ENCODE data around the gene FNDC8. TPM values are rescaled to one million over a fixed set of nuclear protein-coding genes. Genes with fewer than 3 reads are reported as not detected.
"Not testable (repeated sequence)": the region's sequence is repeated elsewhere in the genome, so short reads cannot be mapped to it uniquely, and the experiment has no call there.

The FNDC8 gene
- total RNA-seq, 1 experiment from 2014 or later: not detected

- DNase-seq: no peak
- no peaks in the 10 kb centered on the region for H4K20me1 ChIP-seq (ENCODE audit: insufficient read depth)
- H3F3A ChIP-seq (ENCODE audit: insufficient read depth, low read depth): no peaks in the 10 kb centered on the region
- H3K27me3 ChIP-seq (ENCODE audit: insufficient read depth, low read depth): 0 out of 2 replicates have a peak, but pooled peaks cover 7% of the 10 kb centered on the region
- H3K9me3 ChIP-seq (ENCODE audit: insufficient read depth, low read depth): no peaks in the 10 kb centered on the region
- H3K4me3 ChIP-seq: no peak overlapping the region
- no TSS peak for BruUV-seq (replicated peaks)
- ChIA-PET POLR2A (ENCODE audit: unreplicated experiment) (no interaction called here), CTCF (no interaction called here)
- TF ChIP-seq CTCF (conservative IDR thresholded peaks at IDR 0.05) (no peak), EZH2 (IDR thresholded peaks at IDR 0.05; ENCODE audit: low read depth) (no peak)
- intact Hi-C loops (cut with micrococcal nuclease; ENCODE audit: unreplicated experiment): no loop called here
- H3K4me1 ChIP-seq (replicated peaks; ENCODE audit: insufficient read depth): no peaks in the 10 kb centered on the region
- no peak overlapping the region for H2AFZ ChIP-seq
- H3K27ac ChIP-seq: no peak overlapping the region
- no peaks in the 10 kb centered on the region for H3K9me2 ChIP-seq (ENCODE audit: insufficient read depth)
- no peak overlapping the region for H3K4me2 ChIP-seq
- no peaks in the 10 kb centered on the region for H3K79me2 ChIP-seq (ENCODE audit: low read depth)
- H3K36me3 ChIP-seq (ENCODE audit: low read depth): no peaks in the 10 kb centered on the region
Measured at GRCh38 chr17:35175638-35176415, 54.4 kb downstream of the FNDC8 start.

GRCh38 chr17:35176897-35177296, 55.5 kb downstream of the FNDC8 start:
- BruUV-seq (replicated peaks): no TSS peak
- TF ChIP-seq EZH2 (IDR thresholded peaks at IDR 0.05; ENCODE audit: low read depth): no peak
- TF ChIP-seq CTCF (conservative IDR thresholded peaks at IDR 0.05): no peak
- no peaks in the 10 kb centered on the region for H3K4me1 ChIP-seq (replicated peaks; ENCODE audit: insufficient read depth)
- ChIA-PET CTCF (no interaction called here), POLR2A (ENCODE audit: unreplicated experiment) (no interaction called here)
- intact Hi-C loops (cut with micrococcal nuclease; ENCODE audit: unreplicated experiment): no loop called here
- H3K4me3 ChIP-seq: no peak overlapping the region
- no peaks in the 10 kb centered on the region for H3K79me2 ChIP-seq (ENCODE audit: low read depth)
- H3K9me2 ChIP-seq (ENCODE audit: insufficient read depth): no peaks in the 10 kb centered on the region
- H2AFZ ChIP-seq: no peak overlapping the region
- H4K20me1 ChIP-seq (ENCODE audit: insufficient read depth): no peaks in the 10 kb centered on the region
- no peak overlapping the region for H3K4me2 ChIP-seq
- no peak overlapping the region for H3K27ac ChIP-seq
- H3K9me3 ChIP-seq (ENCODE audit: insufficient read depth, low read depth): no peaks in the 10 kb centered on the region
- H3K27me3 ChIP-seq (ENCODE audit: insufficient read depth, low read depth): peaks cover 10% of the 10 kb centered on the region; the same call in 1 of the 2 replicates
- no peaks in the 10 kb centered on the region for H3F3A ChIP-seq (ENCODE audit: insufficient read depth, low read depth)
- no peaks in the 10 kb centered on the region for H3K36me3 ChIP-seq (ENCODE audit: low read depth)
- DNase-seq: no peak

DNA sequence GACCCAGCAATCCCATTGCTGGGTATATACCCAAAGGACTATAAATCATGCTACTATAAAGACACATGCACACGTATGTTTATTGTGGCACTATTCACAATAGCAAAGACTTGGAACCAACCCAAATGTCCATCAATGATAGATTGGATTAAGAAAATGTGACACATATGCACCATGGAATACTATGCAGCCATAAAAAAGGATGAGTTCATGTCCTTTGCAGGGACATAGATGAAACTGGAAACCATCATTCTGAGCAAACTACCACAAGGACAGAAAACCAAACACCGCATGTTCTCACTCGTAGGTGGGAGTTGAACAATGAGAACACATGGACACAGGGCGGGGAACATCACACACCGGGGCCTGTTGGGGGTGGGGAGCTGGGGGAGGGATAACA, 58.0 kb downstream of the FNDC8 start:
- DNase-seq; H3K79me2 ChIP-seq (ENCODE audit: low read depth); H3K9me2 ChIP-seq (ENCODE audit: insufficient read depth); H3K27ac ChIP-seq; H3K36me3 ChIP-seq (ENCODE audit: low read depth); H4K20me1 ChIP-seq (ENCODE audit: insufficient read depth); BruUV-seq (replicated peaks); H3K9me3 ChIP-seq (ENCODE audit: insufficient read depth, low read depth); H3F3A ChIP-seq (ENCODE audit: insufficient read depth, low read depth); POLR2A ChIA-PET (ENCODE audit: unreplicated experiment); H3K4me2 ChIP-seq; CTCF ChIA-PET; intact Hi-C loops (cut with micrococcal nuclease; ENCODE audit: unreplicated experiment); H2AFZ ChIP-seq; H3K4me3 ChIP-seq; H3K4me1 ChIP-seq (replicated peaks; ENCODE audit: insufficient read depth): not testable (repeated sequence)
- peaks cover 26% of the 10 kb centered on the region for H3K27me3 ChIP-seq (ENCODE audit: insufficient read depth, low read depth)

Other genes starting within 250 kb of the FNDC8 start
- gene CCT6B, start 160.2 kb upstream of the FNDC8 start, total RNA-seq (2021): 3.7 and 8.5 TPM in 2 replicates
- gene ZNF830, start 160.1 kb upstream of the FNDC8 start, total RNA-seq (2021): 13.6 and 13.9 TPM in 2 replicates
- gene LIG3, start 141.1 kb upstream of the FNDC8 start, total RNA-seq (2021): 25.0 and 25.5 TPM in 2 replicates
- 36.7 and 38.1 TPM in 2 replicates for gene RFFL, start 57.9 kb upstream of the FNDC8 start, total RNA-seq (2021)
- 7.8 and 9.7 TPM in 2 replicates for gene RAD51D, start 1.8 kb upstream of the FNDC8 start, total RNA-seq (2021)
- gene NLE1, start 20.7 kb downstream of the FNDC8 start, total RNA-seq (2021): 16.4 and 20.8 TPM in 2 replicates
- not detected in 2 replicates for gene UNC45B, start 26.2 kb downstream of the FNDC8 start, total RNA-seq (2021)
- not detected in 2 replicates for gene SLC35G3, start 72.8 kb downstream of the FNDC8 start, total RNA-seq (2021)
- 16.1 and 17.3 TPM in 2 replicates for gene SLFN5, start 121.5 kb downstream of the FNDC8 start, total RNA-seq (2021)